PC-9 (cell line): ENCODE measurements around the gene VPS37B. TPM values are rescaled to one million over a fixed set of nuclear protein-coding genes. Genes with fewer than 3 reads are reported as not detected.

ENCODE experiments used
- BruUV-seq: library from RNA; stranded (reverse); fragments of 400-500 nt; replicated peaks from 2 replicates; lab custom pipeline; 2021; lab: Mats Ljungman, UMichigan
- CTCF ChIA-PET: fragments of 300-600 bp; sonication (Branson Sonifier 250); formaldehyde crosslinking; loops from one replicate; lab custom pipeline; 2022; ENCODE audit warnings: antibody characterized with exemption; lab: Charles Lee
- POLR2A ChIA-PET: fragments of 300-600 bp; sonication (Branson Sonifier 250); formaldehyde crosslinking; loops from one replicate; lab custom pipeline; 2022; ENCODE audit warnings: antibody characterized with exemption; ENCODE audit not compliant: unreplicated experiment; lab: Charles Lee
- DNase-seq, 2 experiments: peaks; one replicate each; pipeline versions ENCODE4 v3.0.0 to v3.0.0-alpha.2; 2015 to 2022; ENCODE audit warnings: mixed read lengths in 1 of 2
- H2AFZ ChIP-seq: fragments of 200-600 bp; sonication (generic); 2 replicates; pipeline ENCODE4 v1.8.1; 2017; ENCODE audit warnings: antibody characterized with exemption
- H3F3A ChIP-seq: fragments of 200-600 bp; sonication (generic); 2 replicates; pipeline ENCODE4 v1.8.1; 2017; ENCODE audit warnings: antibody characterized with exemption, mild to moderate bottlenecking, low read depth; ENCODE audit not compliant: insufficient read depth
- H3K27ac ChIP-seq: fragments of 200-600 bp; sonication (generic); 2 replicates; pipeline ENCODE4 v1.6.1; 2016; ENCODE audit warnings: mixed run types
- H3K27me3 ChIP-seq: fragments of 200-600 bp; sonication (generic); 2 replicates; pipeline ENCODE4 v1.6.1; 2016; ENCODE audit warnings: low read depth, mixed run types; ENCODE audit not compliant: insufficient read depth
- H3K36me3 ChIP-seq: fragments of 200-600 bp; sonication (generic); 2 replicates; pipeline ENCODE4 v1.6.1; 2016; ENCODE audit warnings: low read depth, mixed run types
- H3K4me1 ChIP-seq: fragments of 200-600 bp; sonication (generic); replicated peaks from 2 replicates; pipeline ENCODE4 v1.6.1; 2016; ENCODE audit warnings: mixed run types; ENCODE audit not compliant: insufficient read depth
- H3K4me2 ChIP-seq: fragments of 200-600 bp; sonication (generic); 2 replicates; pipeline ENCODE4 v1.6.1; 2017; ENCODE audit warnings: mixed run types
- H3K4me3 ChIP-seq: fragments of 200-600 bp; sonication (generic); 2 replicates; pipeline ENCODE4 v1.6.1; 2016; ENCODE audit warnings: mixed run types
- H3K79me2 ChIP-seq: fragments of 200-600 bp; sonication (generic); 2 replicates; pipeline ENCODE4 v1.6.1; 2017; ENCODE audit warnings: low read depth, mixed run types
- H3K9me2 ChIP-seq: fragments of 200-600 bp; sonication (generic); 2 replicates; pipeline ENCODE4 v1.8.1; 2017; ENCODE audit warnings: mild to moderate bottlenecking; ENCODE audit not compliant: insufficient read depth
- H3K9me3 ChIP-seq: fragments of 200-600 bp; sonication (generic); 2 replicates; pipeline ENCODE4 v1.8.1; 2016; ENCODE audit warnings: low read depth; ENCODE audit not compliant: insufficient read depth
- H4K20me1 ChIP-seq: fragments of 200-600 bp; sonication (generic); 2 replicates; pipeline ENCODE4 v1.8.1; 2017; ENCODE audit not compliant: insufficient read depth
- CTCF ChIP-seq: fragments of 200-600 bp; sonication (generic); conservative IDR thresholded peaks from 2 replicates; pipeline ENCODE4 v1.6.1; 2017; ENCODE audit warnings: mixed run types, antibody characterized with exemption, mild to moderate bottlenecking, moderate library complexity
- EZH2 ChIP-seq: fragments of 200-600 bp; sonication (generic); IDR thresholded peaks from 2 replicates; pipeline ENCODE4 v1.8.0; 2017; ENCODE audit warnings: antibody characterized with exemption, low read depth
- intact Hi-C: fragments of 100-400 bp; cut with micrococcal nuclease; formaldehyde crosslinking; loops from one replicate; pipeline ENCODE4 v1.10.0; 2022; ENCODE audit not compliant: unreplicated experiment
- total RNA-seq: library from RNA; stranded (reverse); gene quantifications from 2 replicates; pipeline ENCODE4 v1.2.3, GENCODE V29; 2021

VPS37B gene
- total RNA-seq, 1 experiment from 2014 or later = 51.4 TPM

GRCh38 chr12:122854554-122854953 lies 41.4 kb downstream of the VPS37B start:
- H2AFZ ChIP-seq = no peak overlapping the region
- no peak for TF ChIP-seq CTCF
- TF ChIP-seq EZH2 = no peak
- H3K27ac ChIP-seq = no peak overlapping the region

DNA sequence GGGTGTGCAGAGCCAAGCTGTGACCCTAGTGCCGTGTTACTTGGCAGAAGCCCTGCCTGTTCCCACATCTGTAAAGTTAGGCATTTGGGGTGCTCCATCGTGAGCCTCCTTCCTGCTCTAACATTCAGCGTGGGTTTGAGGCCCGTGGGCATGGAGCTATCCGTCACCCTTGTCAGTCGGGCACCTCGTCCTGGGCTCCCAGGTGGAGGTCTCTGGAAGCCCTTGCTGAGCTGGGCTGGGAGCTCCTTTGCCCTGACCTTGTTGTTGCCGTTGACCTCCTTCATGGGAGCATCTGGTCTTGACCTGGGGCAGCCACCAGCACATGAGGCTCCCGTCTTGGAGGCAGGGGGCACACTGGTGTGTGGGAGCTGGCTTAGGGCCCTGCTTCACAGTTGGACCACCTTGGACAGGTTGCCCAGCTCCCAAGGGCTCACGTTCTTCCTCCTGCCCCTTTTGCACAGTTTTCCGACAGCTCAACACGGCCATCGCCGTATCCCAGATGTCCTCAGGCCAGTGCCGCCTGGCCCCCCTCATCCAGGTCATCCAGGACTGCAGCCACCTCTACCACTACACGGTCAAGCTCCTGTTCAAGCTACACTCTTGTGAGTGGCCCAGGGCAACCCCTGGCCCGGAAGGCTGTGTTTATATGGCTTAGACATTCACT lies 42.2 kb downstream of the VPS37B start:
- no peaks in the 10 kb centered on the region for H3K27me3 ChIP-seq
- no TSS peak for BruUV-seq
- no peak for DNase-seq
- ChIA-PET POLR2A (interaction anchor here (0.6 kb wide), 1 partner anchor 92 kb away, joined by 5 read pairs; no protein-coding TSS in a partner anchor), CTCF (interaction anchor here (0.6 kb wide), 1 partner anchor 20 kb away, joined by 7 read pairs; no protein-coding TSS in a partner anchor)
- H3F3A ChIP-seq = peaks cover 14% of the 10 kb centered on the region; the same call in 1 of the 2 replicates
- H2AFZ ChIP-seq = no peak overlapping the region
- no peaks in the 10 kb centered on the region for H3K9me2 ChIP-seq
- H4K20me1 ChIP-seq = no peaks in the 10 kb centered on the region
- no peak overlapping the region for H3K4me2 ChIP-seq
- no peaks in the 10 kb centered on the region for H3K4me1 ChIP-seq
- H3K9me3 ChIP-seq = no peaks in the 10 kb centered on the region
- intact Hi-C loops = no loop called here
- H3K27ac ChIP-seq = no peak overlapping the region
- no peaks in the 10 kb centered on the region for H3K36me3 ChIP-seq
- H3K4me3 ChIP-seq = no peak overlapping the region
- H3K79me2 ChIP-seq = no peaks in the 10 kb centered on the region
- TF ChIP-seq CTCF = no peak
- TF ChIP-seq EZH2 = no peak

More at GRCh38 chr12:122854554-122854953, 41.4 kb downstream of the VPS37B start:
- Histone ChIP-seq H3K9me2 (no peaks in the 10 kb centered on the region), H3F3A (peaks cover 14% of the 10 kb centered on the region; the same call in 1 of the 2 replicates), H3K36me3 (no peaks in the 10 kb centered on the region), H3K9me3 (no peaks in the 10 kb centered on the region), H3K4me3 (no peak overlapping the region), H3K27me3 (no peaks in the 10 kb centered on the region), H4K20me1 (no peaks in the 10 kb centered on the region), H3K4me1 (no peaks in the 10 kb centered on the region), H3K4me2 (no peak overlapping the region), H3K79me2 (no peaks in the 10 kb centered on the region)
- intact Hi-C loops = no loop called here
- no peak for DNase-seq
- CTCF ChIA-PET = no interaction called here
- BruUV-seq = no TSS peak
- POLR2A ChIA-PET = no interaction called here

- DNase-seq = no peak
- intact Hi-C loops = no loop called here
- Histone ChIP-seq H3K79me2 (no peaks in the 10 kb centered on the region), H3K9me2 (no peaks in the 10 kb centered on the region), H2AFZ (no peak overlapping the region), H3K4me3 (no peak overlapping the region), H4K20me1 (no peaks in the 10 kb centered on the region), H3K36me3 (no peaks in the 10 kb centered on the region), H3K27me3 (no peaks in the 10 kb centered on the region), H3K27ac (no peak overlapping the region), H3F3A (peaks cover 11% of the 10 kb centered on the region; the same call in 1 of the 2 replicates), H3K4me2 (no peak overlapping the region), H3K4me1 (no peaks in the 10 kb centered on the region), H3K9me3 (no peaks in the 10 kb centered on the region)
- ChIA-PET CTCF (interaction anchor here (0.8 kb wide), 1 partner anchor 19 kb away, joined by 4 read pairs; no protein-coding TSS in a partner anchor), POLR2A (no interaction called here)
- BruUV-seq = no TSS peak
- no peak for TF ChIP-seq EZH2
- TF ChIP-seq CTCF = no peak
Observed at GRCh38 chr12:122852336-122853275, 43.3 kb downstream of the VPS37B start.
